GM23338 (cell line): ENCODE data around the gene CNNM4.

ENCODE experiments used
- CREB1 ChIP-seq: fragments of 250-450 bp; sonication (Bioruptor Pico); IDR thresholded peaks from 2 replicates; pipeline ENCODE4 v1.5.0; 2020; ENCODE audit warnings: low read depth, mild to moderate bottlenecking, moderate library complexity
- EZH2 ChIP-seq: fragments of 200-600 bp; sonication (generic); IDR thresholded peaks from one replicate; pipeline ENCODE4 v1.8.0; 2017; ENCODE audit warnings: antibody characterized with exemption, mild to moderate bottlenecking, low read depth; ENCODE audit not compliant: unreplicated experiment
- EZH2phosphoT487 ChIP-seq: fragments of 200-600 bp; sonication (generic); IDR thresholded peaks from one replicate; pipeline ENCODE4 v1.8.1; 2018; ENCODE audit warnings: antibody characterized with exemption; ENCODE audit not compliant: unreplicated experiment
- NANOG ChIP-seq: IDR thresholded peaks from 2 replicates; pipeline ENCODE4 v1.6.1; 2016; ENCODE audit warnings: antibody characterized with exemption, borderline replicate concordance
- POLR2AphosphoS5 ChIP-seq: IDR thresholded peaks from 2 replicates; pipeline ENCODE4 v1.6.1; 2016; ENCODE audit warnings: antibody characterized with exemption, low read depth
- REST ChIP-seq: IDR thresholded peaks from one replicate; pipeline ENCODE4 v1.6.1; 2018; ENCODE audit warnings: antibody characterized with exemption; ENCODE audit not compliant: unreplicated experiment
- ZNF114 ChIP-seq: fragments of 250-450 bp; sonication (Bioruptor Pico); IDR thresholded peaks from 2 replicates; pipeline ENCODE4 v1.5.0; 2020; ENCODE audit warnings: mild to moderate bottlenecking, moderate library complexity
- TF ChIP-seq, protein P1 (sequence below), 2 experiments: fragments of 200-600 bp in 1 of 2; sonication (generic) in 1 of 2; conservative IDR thresholded peaks; 2 replicates each; pipeline versions ENCODE4 v1.5.1 to v1.6.1; 2016 to 2017; ENCODE audit warnings: antibody characterized with exemption in 2 of 2, low read depth in 2 of 2, mild to moderate bottlenecking in 2 of 2, moderate library complexity in 1 of 2

DNA sequence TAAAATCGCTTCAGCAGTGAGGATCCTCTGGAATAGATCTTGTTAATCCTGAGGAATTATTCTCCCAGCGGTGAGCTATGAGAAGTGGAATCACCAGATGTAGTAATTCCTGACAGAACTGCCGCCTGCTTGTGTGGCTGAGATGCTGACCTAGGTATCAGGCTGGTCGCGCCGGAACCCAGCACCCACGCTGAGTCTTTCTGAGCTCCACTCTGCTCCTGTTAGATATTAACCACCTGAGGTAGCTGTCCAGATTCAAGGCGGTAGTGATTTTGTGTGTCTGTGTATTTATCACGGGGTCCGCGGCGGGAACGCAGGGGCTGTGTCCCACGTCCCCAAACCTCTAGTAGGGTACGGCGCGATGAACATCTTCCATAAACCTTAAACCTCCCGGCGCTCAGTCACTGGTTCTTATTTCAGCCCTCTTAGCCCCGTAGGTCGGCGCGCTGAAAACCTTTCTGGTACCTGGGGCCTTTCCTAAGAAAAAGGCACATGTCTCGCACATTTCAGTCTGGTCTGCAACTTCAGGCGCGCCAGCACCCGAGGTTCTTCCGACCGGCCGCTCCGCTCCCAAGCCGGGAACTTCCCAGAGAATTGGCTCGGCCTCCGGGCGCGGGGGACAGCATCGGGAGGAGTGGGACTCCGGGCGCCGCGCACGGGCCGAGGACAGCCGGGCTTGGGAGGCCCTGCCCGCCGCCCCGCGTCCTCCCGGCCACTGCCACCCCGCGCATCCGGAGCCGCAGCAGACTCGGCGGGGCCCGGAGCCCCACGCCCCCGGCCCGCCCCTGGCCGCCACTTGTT, 54.8 kb downstream of the CNNM4 start:
- TF ChIP-seq, protein P1, sequence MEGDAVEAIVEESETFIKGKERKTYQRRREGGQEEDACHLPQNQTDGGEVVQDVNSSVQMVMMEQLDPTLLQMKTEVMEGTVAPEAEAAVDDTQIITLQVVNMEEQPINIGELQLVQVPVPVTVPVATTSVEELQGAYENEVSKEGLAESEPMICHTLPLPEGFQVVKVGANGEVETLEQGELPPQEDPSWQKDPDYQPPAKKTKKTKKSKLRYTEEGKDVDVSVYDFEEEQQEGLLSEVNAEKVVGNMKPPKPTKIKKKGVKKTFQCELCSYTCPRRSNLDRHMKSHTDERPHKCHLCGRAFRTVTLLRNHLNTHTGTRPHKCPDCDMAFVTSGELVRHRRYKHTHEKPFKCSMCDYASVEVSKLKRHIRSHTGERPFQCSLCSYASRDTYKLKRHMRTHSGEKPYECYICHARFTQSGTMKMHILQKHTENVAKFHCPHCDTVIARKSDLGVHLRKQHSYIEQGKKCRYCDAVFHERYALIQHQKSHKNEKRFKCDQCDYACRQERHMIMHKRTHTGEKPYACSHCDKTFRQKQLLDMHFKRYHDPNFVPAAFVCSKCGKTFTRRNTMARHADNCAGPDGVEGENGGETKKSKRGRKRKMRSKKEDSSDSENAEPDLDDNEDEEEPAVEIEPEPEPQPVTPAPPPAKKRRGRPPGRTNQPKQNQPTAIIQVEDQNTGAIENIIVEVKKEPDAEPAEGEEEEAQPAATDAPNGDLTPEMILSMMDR (conservative IDR thresholded peaks at IDR 0.05; ENCODE audit: low read depth in 2 of 2) = no peak
- TF ChIP-seq EZH2 (no peak), REST (no peak), POLR2AphosphoS5 (no peak), CREB1 (no peak), ZNF114 (CRISPR knock-in tag) (no peak), NANOG (no peak), EZH2phosphoT487 (no peak)
